Activated CD4-positive, alpha-beta T cell treated with anti-CD3 and anti-CD28 coated beads for 48 hours (primary cell): Measurements from ENCODE around the gene PCGF1.
"Not testable (repeated sequence)": the region's sequence is repeated elsewhere in the genome, so short reads cannot be mapped to it uniquely, and the experiment has no call there.

Experiments
- DNase-seq: peaks from one replicate; pipeline ENCODE4 v3.0.0-alpha.2; 2020

PCGF1 gene

GRCh38 chr2:74471332-74472065, 36.0 kb downstream of the PCGF1 start:
- DNase-seq, result no peak

GRCh38 chr2:74470742-74471141, 36.8 kb downstream of the PCGF1 start:
- not testable (repeated sequence) for DNase-seq

DNA sequence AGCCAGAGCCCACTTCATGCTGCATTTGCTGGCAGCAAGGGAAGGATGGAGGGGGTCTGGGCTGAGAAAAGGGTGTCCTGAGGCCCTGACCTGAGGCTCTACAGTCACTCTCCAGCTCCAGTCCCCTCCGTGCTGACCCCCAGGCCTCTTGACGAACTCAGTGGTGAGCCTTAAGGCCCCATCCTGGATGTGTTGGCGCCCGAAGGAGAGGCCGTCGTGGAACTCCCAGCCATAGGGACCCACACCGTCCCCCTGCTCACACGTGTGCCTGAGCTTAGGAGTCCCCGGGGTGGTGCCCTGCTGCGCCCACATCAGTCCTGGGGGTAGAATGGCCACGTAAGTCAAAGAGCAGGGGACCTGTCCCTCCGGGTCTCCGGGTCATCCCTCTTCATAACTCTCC, 43.1 kb downstream of the PCGF1 start:
- DNase-seq, result no peak

DNA sequence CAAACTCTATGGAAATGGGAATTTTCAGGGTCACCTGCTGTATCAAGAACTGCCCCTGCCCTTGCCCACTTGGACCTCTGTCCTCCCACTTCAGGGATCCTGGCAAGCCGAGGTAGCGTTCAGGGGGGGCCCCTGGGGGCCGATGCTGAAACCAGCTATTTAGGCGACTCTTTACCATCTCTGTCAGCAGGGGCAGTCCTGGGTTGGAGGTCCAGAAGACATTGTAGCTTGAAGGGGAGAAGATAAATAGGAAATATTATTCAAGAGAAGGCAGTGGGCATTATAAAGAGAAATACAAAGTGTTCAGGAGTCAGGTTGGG, 44.7 kb downstream of the PCGF1 start:
- DNase-seq, result no peak

- DNase-seq, result no peak
Measured at GRCh38 chr2:74462054-74462785, 45.3 kb downstream of the PCGF1 start.

DNA sequence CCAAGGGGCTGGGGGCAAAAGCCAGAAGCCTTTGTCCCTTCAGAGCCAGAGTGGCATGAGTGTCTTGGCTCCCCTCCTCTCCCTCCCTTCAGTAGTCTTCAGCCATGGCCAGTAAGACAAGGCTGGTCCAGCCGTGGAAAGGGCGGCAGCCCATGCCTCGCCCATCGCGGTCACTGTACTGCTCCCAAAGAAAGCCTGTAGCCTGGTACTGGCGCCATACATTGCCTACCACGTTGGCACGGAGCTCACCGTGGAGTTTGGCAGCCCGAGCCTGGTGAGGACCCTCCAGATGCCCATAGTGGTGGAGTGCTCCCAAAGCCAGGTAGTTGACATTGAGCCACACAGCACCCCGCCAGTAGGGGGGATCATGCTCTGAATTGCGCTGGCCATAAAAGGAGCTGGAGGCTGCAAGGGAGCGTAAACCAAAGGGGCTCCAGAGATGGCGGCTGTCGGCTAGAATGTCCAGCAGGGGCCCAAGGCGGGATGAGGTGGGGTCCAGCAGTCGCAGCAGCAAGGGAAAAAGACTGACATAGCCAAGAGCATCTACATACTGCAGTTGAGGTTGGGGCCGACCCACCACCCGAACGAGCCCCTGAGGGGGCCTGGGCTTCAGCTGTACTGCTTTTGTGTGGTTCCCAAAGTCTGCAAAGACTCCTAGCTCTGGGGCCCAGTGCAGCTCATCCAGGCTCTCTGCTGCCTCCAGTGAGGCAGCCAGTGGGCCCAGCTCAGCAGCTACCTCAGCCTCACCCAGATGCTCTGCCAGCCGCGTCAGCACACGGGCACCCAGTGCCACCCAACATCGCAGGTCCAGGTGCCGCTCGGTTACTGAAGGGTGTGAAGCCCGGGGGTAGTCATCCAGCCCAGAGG, 46.1 kb downstream of the PCGF1 start:
- peak; percentile 34 for DNase-seq

- DNase-seq, result not testable (repeated sequence)
Measured at GRCh38 chr2:74460187-74460586, 47.3 kb downstream of the PCGF1 start.

GRCh38 chr2:74459503-74460118, 47.9 kb downstream of the PCGF1 start:
- DNase-seq, result not testable (repeated sequence)

- no peak for DNase-seq
Measured at GRCh38 chr2:74458938-74459363, 48.5 kb downstream of the PCGF1 start.

- DNase-seq, result peak; percentile 99
Measured at GRCh38 chr2:74458132-74458937, 49.2 kb downstream of the PCGF1 start, which contains the start of gene WBP1. WBP1 (plus strand) TSS chr2:74458438; CDS start chr2:74458603, 165 bp downstream.

DNA sequence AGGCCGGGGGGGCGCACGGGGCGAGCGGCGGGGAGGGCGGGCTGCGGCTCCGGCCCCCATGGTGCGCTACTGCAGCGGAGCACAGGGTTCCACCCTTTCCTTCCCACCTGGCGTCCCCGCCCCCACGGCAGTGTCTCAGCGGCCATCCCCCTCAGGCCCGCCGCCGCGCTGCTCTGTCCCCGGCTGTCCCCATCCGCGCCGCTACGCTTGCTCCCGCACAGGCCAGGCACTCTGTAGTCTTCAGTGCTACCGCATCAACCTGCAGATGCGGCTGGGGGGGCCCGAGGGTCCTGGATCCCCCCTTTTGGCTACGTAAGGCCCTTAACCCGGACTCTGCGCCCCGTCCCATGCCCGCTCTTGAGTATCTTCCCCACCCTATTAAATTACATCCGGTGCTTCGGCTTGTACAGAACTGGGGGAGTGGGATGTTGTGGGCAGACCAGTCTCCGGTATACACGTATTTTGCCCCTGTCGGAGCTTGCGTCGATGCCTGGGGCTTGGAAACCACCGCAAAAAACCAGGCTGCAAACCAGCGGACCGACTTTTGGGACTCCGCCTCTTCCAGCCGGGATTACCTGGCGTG, 49.9 kb downstream of the PCGF1 start:
- DNase-seq, result peak; percentile 87

GRCh38 chr2:74457129-74457548, 50.4 kb downstream of the PCGF1 start:
- DNase-seq, result no peak
